ENCODE measurements around the gene CENPX. TPM values are rescaled to one million over a fixed set of nuclear protein-coding genes. Genes with fewer than 3 reads are reported as not detected.

CENPX gene
- total RNA-seq, result 10 to 100 TPM; 16.5 to 24.4 TPM

GRCh38 chr17:82022310-82022980 is at the start of gene CENPX:
TSS of gene CENPX (minus strand) at chr17:82022878. CDS start at chr17:82022861, 17 bp downstream.
- 0% methylated on average over 9 to 51 of the region's 64 CpGs for WGBS, 2 donors
- ATAC-seq (no peak), DNase-seq (no peak)
- H3K27me3 ChIP-seq, result no peaks in the 10 kb centered on the region
- intact Hi-C loops (cut with DNase I), result no loop called here
- peak within 1 kb of the TSS in 3 of 4 donors; percentile 43 to 81 (median 77) for H3K27ac ChIP-seq
- no peaks in the 10 kb centered on the region for H3K36me3 ChIP-seq (replicated peaks in 1 of 2; ENCODE audit: insufficient read depth in 1 of 2, low read depth in 2 of 2)
- peak in 1 of 7 experiments; percentile 11 for TF ChIP-seq CTCF (IDR thresholded peaks at IDR 0.05)
- TF ChIP-seq POLR2A (IDR thresholded peaks at IDR 0.05), result peak; percentile 53 to 79 (median 78)
- H3K4me1 ChIP-seq, result peaks cover 58% of the 10 kb centered on the region
- peak within 1 kb of the TSS; percentile 89 to 93 for H3K4me3 ChIP-seq
- H3K9me3 ChIP-seq, result no peaks in the 10 kb centered on the region

GRCh38 chr17:82070611-82071010 is 47.9 kb upstream of the CENPX start:
- H3K9me3 ChIP-seq, result no peaks in the 10 kb centered on the region
- ATAC-seq (no peak), DNase-seq (no peak)
- no peaks in the 10 kb centered on the region for H3K36me3 ChIP-seq (replicated peaks in 1 of 2; ENCODE audit: insufficient read depth in 1 of 2, low read depth in 2 of 2)
- no peaks in the 10 kb centered on the region for H3K27me3 ChIP-seq
- intact Hi-C loops (cut with DNase I), result no loop called here
- H3K4me1 ChIP-seq, result peaks cover 9% of the 10 kb centered on the region
- no peak for TF ChIP-seq POLR2A (IDR thresholded peaks at IDR 0.05)
- TF ChIP-seq CTCF (IDR thresholded peaks at IDR 0.05), result no peak
- H3K27ac ChIP-seq, result no peak overlapping the region
- no peak overlapping the region for H3K4me3 ChIP-seq

- peak; percentile 92 for ATAC-seq
- 10 to 31% methylated on average over 25 to 70 of the region's 88 CpGs for WGBS, 2 donors
These were observed 43.1 kb upstream of the CENPX start, which contains the start of gene DUS1L for GRCh38 chr17:82065638-82066303. TSS of gene DUS1L (minus strand) at chr17:82065804. CDS start at chr17:82065059, 745 bp downstream.

GRCh38 chr17:82065193-82065637 is 42.5 kb upstream of the CENPX start:
- Histone ChIP-seq H3K36me3 (replicated peaks in 1 of 2; ENCODE audit: insufficient read depth in 1 of 2, low read depth in 2 of 2) (peaks cover 2 to 7% of the 10 kb centered on the region in 2 donors), H3K27me3 (no peaks in the 10 kb centered on the region), H3K9me3 (no peaks in the 10 kb centered on the region), H3K27ac (peak overlapping the region; percentile 64 to 86 (median 70)), H3K4me1 (peaks cover 33% of the 10 kb centered on the region), H3K4me3 (peak overlapping the region; percentile 43 to 92)
- intact Hi-C loops (cut with DNase I), result no loop called here
- TF ChIP-seq CTCF (IDR thresholded peaks at IDR 0.05), result no peak
- no peak for TF ChIP-seq POLR2A (IDR thresholded peaks at IDR 0.05)
- ATAC-seq, result peak; percentile 47
- no peak for DNase-seq
- 1 to 4% methylated on average over 5 to 46 of the region's 47 CpGs for WGBS, 2 donors

More at GRCh38 chr17:82065638-82066303, 43.1 kb upstream of the CENPX start, which contains the start of gene DUS1L:
- DNase-seq, result peak; percentile 62 to 72 (median 68)
- H3K27me3 ChIP-seq, result no peaks in the 10 kb centered on the region
- H3K36me3 ChIP-seq (replicated peaks in 1 of 2; ENCODE audit: insufficient read depth in 1 of 2, low read depth in 2 of 2), result peaks cover 0 to 4% of the 10 kb centered on the region in 2 donors
- no peaks in the 10 kb centered on the region for H3K9me3 ChIP-seq
- H3K27ac ChIP-seq, result peak within 1 kb of the TSS; percentile 64 to 86 (median 70)
- TF ChIP-seq CTCF (IDR thresholded peaks at IDR 0.05), result peak in 1 of 7 experiments; percentile 0
- peak in 2 of 3 donors; percentile 33 to 39 for TF ChIP-seq POLR2A (IDR thresholded peaks at IDR 0.05)
- intact Hi-C loops (cut with DNase I), result no loop called here
- H3K4me3 ChIP-seq, result peak within 1 kb of the TSS; percentile 43 to 92
- H3K4me1 ChIP-seq, result peaks cover 33% of the 10 kb centered on the region

All from body of pancreas (tissue), 4 donors.